Mononuclear cell (primary cell): ENCODE measurements around the gene YY1AP1. TPM values are rescaled to one million over a fixed set of nuclear protein-coding genes. Genes with fewer than 3 reads are reported as not detected.
A peak's percentile ranks its signal among the peaks of the same experiment; 100 is the strongest.
"Not testable (repeated sequence)": the region's sequence is repeated elsewhere in the genome, so short reads cannot be mapped to it uniquely, and the experiment has no call there.

Experiments used
- H3K27me3 ChIP-seq: 2 replicates; pipeline ENCODE4 v1.6.0; 2011; ENCODE audit warnings: low read length, control low read depth; ENCODE audit not compliant: insufficient read depth
- H3K4me1 ChIP-seq: 2 replicates; pipeline ENCODE4 v1.5.1; 2011; ENCODE audit warnings: mild to moderate bottlenecking, low read length, control low read depth; ENCODE audit not compliant: insufficient read depth
- H3K4me3 ChIP-seq: 2 replicates; pipeline ENCODE4 v1.5.1; 2011; ENCODE audit warnings: mild to moderate bottlenecking, low read length, moderate library complexity
- H3K9me3 ChIP-seq: 2 replicates; pipeline ENCODE4 v1.5.1; 2011; ENCODE audit warnings: low read depth, mild to moderate bottlenecking, control low read depth, low read length
- total RNA-seq: library from RNA; depleted of rRNA; stranded (reverse); fragments of >200 nt; gene quantifications from one replicate; pipeline ENCODE4 v1.2.3, GENCODE V29; 2012

The YY1AP1 gene
- total RNA-seq, 1 donor: 226 TPM

DNA sequence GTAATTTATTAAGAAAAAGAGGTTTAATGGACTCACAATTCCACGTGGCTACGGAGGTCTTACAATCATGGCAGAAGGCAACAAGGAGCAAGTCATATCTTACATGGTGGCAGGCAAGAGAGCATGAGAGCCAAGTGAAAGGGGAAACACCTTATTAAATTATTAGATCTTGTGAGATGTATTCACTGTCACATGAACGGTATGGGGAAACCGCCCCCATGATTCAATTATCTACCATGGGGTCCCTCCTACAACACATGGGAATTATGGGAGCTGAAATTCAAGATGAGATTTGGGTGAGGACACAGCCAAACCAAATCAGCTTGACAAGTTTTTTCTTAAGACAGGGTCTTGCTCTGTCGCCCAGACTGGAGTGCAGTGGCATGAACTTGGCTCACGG is 14.6 kb upstream of the YY1AP1 start:
- Histone ChIP-seq H3K4me3 (no peak overlapping the region), H3K27me3 (no peaks in the 10 kb centered on the region), H3K4me1 (no peaks in the 10 kb centered on the region), H3K9me3 (no peaks in the 10 kb centered on the region)

DNA sequence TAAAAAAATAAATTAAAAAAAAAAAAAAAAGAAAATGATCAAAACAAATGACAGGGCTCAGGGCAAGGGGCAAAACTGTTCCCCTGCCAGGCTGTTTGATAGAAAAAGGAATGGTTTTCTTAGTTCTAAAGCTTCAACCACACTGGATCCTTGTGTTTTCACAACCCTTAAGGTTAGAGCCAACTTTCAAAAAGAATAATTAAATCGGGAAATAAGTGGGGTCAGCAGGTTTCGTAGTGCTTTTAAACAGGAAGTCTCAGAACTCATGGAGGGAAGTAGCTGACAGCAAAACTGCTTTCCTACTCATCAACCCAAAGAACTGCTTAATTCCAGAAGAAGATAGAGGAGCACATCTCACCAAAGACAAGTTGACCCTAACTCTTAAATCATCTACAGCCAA is 13.1 kb upstream of the YY1AP1 start:
- H3K4me1 ChIP-seq: peaks cover 11% of the 10 kb centered on the region
- H3K9me3 ChIP-seq, H3K27me3 ChIP-seq, H3K4me3 ChIP-seq: not testable (repeated sequence)

DNA sequence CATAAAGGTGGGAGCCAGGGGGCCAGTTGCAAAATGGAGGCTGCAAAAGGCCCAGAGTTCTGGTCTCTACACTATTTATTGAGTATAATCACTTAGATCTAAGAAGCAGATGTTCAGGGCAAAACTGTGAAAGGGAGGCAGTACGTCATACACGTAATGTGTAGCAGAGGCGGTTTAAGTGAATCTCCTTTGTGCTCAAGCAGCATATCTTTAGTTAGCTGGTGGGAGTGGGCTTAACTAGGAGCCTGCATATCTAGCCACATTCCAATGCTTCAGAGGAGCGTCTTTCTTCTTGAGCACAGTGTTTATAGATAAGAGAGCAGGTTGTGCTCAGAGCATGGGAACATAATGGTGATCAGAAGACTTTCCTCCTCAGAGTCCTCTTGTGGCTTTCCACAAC is 10.5 kb upstream of the YY1AP1 start:
- H3K27me3 ChIP-seq, H3K4me3 ChIP-seq, H3K9me3 ChIP-seq: not testable (repeated sequence)
- peaks cover 23% of the 10 kb centered on the region for H3K4me1 ChIP-seq

DNA sequence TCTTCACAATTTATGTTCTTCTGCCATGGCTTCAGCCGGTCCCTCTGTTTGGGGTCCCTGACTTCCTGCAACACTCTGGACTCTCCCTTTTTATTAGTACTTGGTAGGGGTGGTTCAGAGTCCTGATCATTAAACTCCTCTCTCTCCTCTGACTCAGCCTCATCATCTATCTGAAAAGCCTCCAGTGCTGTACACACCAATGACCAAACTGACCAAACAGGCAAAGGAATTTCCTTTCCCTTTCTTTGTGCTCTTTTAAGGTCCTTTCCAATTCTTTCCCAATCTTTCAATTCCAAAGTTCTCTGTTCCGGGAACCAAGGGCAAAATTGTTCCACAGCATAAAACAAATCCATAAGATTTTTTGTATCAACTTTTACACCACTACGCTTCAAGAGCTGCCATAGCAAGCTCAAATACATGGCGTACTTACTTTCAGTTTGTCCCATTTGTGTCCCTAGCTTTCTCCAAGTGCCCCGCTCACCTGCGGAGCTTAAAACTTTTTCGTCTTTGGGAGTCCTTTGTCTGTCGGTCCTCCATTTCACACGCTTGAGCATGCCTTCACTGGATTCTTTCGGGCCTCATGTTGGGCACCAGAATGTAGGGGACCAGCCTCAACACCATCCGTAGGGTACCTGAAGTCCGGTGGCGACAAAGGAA is 9.9 kb upstream of the YY1AP1 start:
- no peak overlapping the region for H3K4me3 ChIP-seq
- H3K9me3 ChIP-seq: no peaks in the 10 kb centered on the region
- H3K4me1 ChIP-seq: peaks cover 23% of the 10 kb centered on the region
- H3K27me3 ChIP-seq: no peaks in the 10 kb centered on the region

DNA sequence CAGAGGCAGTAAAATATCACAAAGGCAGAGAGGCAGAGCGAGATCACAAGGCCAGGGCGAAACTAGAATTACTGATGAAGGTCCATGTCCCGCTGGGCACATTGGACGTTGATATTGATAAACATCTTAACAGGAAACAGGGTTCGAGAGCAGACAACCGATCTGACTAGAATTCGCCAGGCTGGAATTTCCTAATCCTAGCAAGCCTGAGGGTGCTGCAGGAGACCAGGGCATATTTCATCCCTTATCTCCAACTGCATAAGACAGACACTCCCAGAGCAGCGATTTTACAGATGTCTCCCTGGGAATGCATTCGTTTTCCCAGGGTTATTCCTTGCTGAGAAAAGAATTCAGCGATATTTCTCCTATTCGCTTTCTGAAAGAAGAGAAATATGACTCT is 9.0 kb upstream of the YY1AP1 start:
- H3K4me3 ChIP-seq, H3K27me3 ChIP-seq, H3K9me3 ChIP-seq: not testable (repeated sequence)
- H3K4me1 ChIP-seq: peaks cover 23% of the 10 kb centered on the region

DNA sequence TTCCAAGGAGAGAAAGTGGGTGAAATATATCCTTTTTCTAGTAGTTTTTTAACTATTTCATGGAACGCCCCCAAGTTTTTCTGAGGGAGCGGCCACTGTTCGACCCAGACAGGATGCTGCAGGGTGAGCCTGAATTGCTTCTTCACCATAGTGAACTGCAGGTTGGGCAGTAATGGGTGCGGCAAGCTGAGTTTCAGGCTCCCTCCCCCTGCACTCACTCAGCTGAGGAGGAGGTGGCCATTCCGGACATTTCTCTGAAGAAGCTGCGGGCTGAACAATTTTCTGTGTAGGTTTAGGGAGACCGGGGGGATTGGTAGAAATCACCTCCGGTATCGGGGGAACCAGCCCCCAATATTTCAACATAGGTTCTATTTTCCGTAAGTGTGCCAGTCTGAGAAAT is 8.5 kb upstream of the YY1AP1 start:
- peaks cover 23% of the 10 kb centered on the region for H3K4me1 ChIP-seq
- H3K9me3 ChIP-seq: no peaks in the 10 kb centered on the region
- no peak overlapping the region for H3K4me3 ChIP-seq
- no peaks in the 10 kb centered on the region for H3K27me3 ChIP-seq

DNA sequence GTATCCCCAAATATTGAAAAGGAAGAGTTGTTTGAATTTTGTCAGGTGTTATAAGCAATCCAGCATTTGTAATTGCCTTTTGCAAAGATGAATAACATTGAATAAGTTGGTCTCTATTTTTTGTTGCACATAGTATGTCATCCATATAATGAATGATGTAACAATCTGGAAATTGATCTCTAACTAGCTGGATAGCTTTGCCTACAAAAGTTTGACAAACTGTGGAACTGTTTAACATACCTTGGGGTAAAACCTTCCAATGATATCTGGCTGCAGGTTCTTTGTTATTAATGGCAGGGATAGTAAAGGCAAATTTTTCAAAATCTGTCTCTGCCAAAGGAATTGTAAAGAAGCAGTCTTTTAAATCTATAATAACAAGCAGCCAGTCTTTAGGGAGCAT is 8.0 kb upstream of the YY1AP1 start:
- no peaks in the 10 kb centered on the region for H3K27me3 ChIP-seq
- no peaks in the 10 kb centered on the region for H3K9me3 ChIP-seq
- H3K4me3 ChIP-seq: no peak overlapping the region
- peaks cover 23% of the 10 kb centered on the region for H3K4me1 ChIP-seq

DNA sequence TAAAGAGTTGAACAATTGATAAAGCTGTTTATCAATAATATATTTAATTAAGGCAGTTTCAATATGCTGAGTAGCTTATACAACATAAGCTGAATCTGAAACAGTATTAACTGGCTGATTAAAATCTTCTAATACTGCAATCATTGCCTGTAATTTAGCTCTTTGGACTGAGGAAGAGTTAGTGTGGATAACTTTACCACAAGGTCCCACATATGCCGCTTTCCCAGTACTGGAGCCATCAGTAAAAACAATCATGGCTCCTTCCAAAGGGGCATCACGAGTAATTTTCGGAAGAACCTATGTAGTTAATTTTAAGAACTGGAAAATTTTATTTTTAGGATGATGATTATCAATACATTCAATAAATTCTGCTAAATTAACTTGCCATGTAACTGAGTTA is 7.0 kb upstream of the YY1AP1 start:
- Histone ChIP-seq H3K4me1 (peaks cover 23% of the 10 kb centered on the region), H3K27me3 (no peaks in the 10 kb centered on the region), H3K4me3 (no peak overlapping the region), H3K9me3 (no peaks in the 10 kb centered on the region)

DNA sequence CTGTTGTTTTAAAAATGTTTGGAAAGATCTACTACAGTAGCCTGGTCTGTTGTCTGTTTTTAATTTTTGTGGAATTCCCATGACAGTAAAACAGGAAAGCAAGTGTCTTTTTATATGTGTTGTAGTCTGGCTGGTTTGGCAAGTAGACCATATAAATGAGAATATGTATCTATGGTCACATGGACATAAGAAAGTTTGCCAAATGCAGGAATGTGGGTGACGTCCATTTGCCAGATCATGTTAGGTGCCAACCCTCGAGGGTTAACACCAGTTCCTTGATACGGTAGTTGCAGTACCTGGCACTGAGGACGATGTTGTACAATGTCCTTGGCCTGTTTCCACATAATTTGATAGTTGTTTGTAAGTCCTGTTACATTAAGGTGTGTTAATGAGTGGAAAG is 6.5 kb upstream of the YY1AP1 start:
- Histone ChIP-seq H3K4me1 (peaks cover 23% of the 10 kb centered on the region), H3K9me3 (no peaks in the 10 kb centered on the region), H3K27me3 (no peaks in the 10 kb centered on the region), H3K4me3 (no peak overlapping the region)

DNA sequence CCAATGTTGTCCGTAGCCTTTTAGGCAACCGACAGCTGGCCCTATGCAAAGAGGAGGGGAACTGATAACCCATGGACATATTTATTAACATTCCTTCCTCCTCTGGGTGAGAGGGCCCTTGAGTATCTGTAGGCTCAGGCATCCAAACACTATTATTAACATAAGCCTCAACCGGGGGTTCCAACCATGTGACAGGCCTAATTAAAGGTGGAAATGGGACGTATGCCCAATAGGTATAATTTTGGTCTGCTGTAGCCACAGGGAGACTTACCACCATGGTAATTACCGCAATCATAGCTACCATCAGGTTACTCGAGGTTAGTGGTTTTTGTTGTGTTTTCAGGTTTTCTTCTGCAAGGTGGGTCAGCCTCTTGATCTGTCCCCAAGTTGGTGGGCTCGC is 5.6 kb upstream of the YY1AP1 start:
- H3K9me3 ChIP-seq: no peaks in the 10 kb centered on the region
- H3K27me3 ChIP-seq: no peaks in the 10 kb centered on the region
- H3K4me1 ChIP-seq: peaks cover 30% of the 10 kb centered on the region
- H3K4me3 ChIP-seq: no peak overlapping the region

DNA sequence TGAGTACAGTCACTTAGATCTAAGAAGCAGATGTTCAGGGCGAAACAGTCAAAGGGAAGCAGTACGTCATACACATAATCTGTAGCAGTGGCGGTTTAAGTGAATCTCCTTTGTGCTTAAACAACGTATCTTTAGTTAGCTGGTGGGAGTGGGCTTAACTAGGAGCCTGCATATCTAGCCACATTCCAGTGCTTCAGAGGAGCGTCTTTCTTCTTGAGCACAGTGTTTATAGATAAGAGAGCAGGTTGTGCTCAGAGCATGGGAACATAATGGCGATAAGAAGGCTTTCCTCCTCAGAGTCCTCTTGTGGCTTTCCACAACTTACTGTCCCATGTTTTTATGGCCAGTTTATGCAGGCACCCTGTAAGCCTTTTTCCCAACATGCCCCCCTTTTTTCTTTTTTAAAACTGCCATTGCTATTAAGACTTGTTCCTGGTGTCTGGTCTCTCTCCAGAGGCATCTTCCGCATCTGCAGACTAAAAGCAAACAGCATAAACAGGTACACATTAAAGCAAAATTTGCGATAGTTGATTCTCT is 3.5 kb upstream of the YY1AP1 start:
- Histone ChIP-seq H3K4me1 (peaks cover 23% of the 10 kb centered on the region), H3K4me3 (no peak overlapping the region), H3K27me3 (no peaks in the 10 kb centered on the region), H3K9me3 (no peaks in the 10 kb centered on the region)

DNA sequence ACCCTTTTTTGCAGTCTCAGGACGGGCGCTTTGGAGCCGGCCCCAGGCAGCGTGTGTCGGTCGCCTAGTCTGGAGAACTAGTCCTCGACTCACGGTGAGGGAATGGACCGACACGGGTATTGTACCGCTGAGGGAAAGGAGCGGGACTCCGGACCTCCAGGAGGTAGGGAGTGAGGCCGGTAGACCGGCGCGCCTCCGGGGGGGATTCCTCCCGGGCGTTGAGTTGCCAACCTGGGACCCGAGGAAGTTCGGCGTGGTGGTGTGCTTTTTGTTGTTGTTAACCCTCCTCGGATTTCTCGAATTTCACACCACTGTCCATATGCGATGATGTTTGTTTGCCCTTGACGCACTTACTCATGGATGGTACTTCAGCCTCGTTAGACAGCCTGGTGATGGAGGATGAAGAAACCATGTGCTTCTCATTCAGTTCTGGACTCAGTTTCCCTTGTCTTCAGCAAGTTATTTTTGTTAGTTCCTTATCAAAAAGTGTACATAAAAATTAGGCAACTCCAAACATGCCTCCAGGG is 570 bp upstream of the YY1AP1 start, which contains the start of gene DAP3:
TSS of gene DAP3 (plus strand) at position 11 of the 527 bp plus-strand sequence. CDS start 20,689 bp downstream, outside the sequence.
- Histone ChIP-seq H3K4me3 (peak within 1 kb of the TSS; percentile 96), H3K4me1 (peaks cover 25% of the 10 kb centered on the region)
- not testable (repeated sequence) for H3K9me3 ChIP-seq, H3K27me3 ChIP-seq

DNA sequence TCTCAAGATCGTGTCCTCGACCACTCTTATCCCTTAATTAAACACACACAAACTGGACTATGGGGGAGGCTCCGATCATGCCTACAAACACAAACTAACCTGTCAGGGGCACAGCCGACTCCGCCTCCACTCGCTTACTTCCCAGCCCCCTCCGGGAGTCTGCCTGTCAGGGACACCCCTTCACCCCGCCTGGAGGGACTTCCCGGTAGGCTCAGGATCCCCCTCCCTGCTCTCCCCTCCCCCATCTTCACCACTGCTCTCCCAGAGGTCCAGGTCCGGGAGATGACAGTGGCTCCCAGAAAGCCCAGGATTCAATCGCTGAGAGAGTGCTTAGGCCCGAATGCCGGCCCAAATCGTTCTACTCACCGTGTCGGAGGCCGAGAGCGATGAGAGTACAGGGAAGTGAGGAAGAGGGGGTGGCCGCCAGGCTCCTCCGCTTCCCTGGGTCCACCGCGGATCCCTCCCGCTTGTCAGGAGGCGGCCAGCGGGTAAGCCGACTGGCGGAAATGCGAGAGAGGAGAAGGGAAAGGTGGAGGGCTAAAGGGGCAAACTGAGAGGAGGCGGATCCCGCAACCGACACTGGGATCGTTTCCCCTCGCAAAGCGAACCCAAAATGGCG is 760 bp downstream of the YY1AP1 start:
- Histone ChIP-seq H3K4me1 (peaks cover 28% of the 10 kb centered on the region), H3K4me3 (peak overlapping the region; percentile 96)
- not testable (repeated sequence) for H3K27me3 ChIP-seq, H3K9me3 ChIP-seq

DNA sequence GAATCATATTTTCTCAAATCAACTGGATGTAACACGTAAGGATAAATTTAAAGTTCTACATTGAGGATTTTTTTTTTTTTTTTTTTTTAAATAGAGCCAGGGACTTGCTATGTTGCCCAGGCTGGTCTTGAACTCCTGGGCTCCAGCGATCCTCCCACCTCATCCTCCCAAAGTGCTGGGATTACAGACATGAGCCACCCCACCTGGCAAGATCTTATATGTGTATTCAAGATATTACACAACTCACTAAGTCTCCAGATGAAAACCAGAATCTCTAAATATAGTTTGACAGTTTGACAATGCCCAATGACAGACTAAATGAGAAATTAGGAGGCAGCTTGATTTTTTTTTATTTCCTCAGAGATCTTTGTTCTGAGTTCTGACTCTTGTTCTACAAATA is 6.8 kb downstream of the YY1AP1 start:
- Histone ChIP-seq H3K9me3 (no peaks in the 10 kb centered on the region), H3K4me1 (peaks cover 22% of the 10 kb centered on the region), H3K4me3 (no peak overlapping the region), H3K27me3 (no peaks in the 10 kb centered on the region)

DNA sequence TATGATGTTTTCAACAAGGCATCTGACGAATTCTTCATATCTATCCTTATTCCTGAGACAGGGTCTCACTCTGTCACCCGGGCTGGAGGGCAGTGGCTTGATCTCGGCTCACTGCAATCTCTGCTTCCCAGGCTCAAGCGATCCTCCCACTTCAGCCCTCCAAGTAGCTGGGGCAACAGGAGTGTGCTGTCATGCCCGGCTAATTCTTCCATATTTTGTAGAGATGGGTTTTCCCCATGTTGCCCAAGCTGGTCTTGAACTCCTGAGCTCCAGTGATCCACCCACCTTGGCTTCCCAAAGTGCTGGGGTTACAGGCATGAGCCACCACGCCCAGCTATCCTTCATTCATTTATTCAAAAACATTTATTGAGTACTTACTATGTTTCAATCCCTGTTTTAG is 8.0 kb downstream of the YY1AP1 start:
- H3K27me3 ChIP-seq: no peaks in the 10 kb centered on the region
- H3K4me1 ChIP-seq: peaks cover 18% of the 10 kb centered on the region

DNA sequence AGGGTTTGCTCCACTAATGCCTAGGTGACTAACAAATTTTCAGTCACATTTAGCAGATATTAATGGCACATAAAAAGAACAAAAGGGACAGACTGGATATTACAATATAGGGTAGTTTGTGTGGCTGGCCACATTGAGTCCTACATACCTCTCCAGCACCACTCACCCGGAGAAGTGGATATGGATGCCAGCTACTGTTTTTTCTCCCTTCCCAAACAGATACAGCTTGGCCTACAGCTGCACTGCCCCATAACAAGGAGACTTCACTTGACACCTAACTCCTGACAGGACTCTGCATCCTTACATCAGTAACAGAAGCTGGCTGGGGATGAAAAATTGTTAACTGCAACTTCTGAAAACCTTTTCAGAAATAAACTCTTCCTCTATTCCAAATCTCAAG is 9.6 kb downstream of the YY1AP1 start:
- not testable (repeated sequence) for H3K9me3 ChIP-seq, H3K4me3 ChIP-seq, H3K27me3 ChIP-seq
- H3K4me1 ChIP-seq: peaks cover 10% of the 10 kb centered on the region

More for the DNA sequence above, 8.0 kb downstream of the YY1AP1 start:
- Histone ChIP-seq H3K9me3 (no peaks in the 10 kb centered on the region), H3K4me3 (no peak overlapping the region)
